CD4-positive, CD25-positive, alpha-beta regulatory T cell (primary cell): ENCODE results near the gene HLA-G. TPM values are rescaled to one million over a fixed set of nuclear protein-coding genes. Genes with fewer than 3 reads are reported as not detected.
A peak's percentile ranks its signal among the peaks of the same experiment; 100 is the strongest.

Experiments used
- ATAC-seq, 2 donors: fragments of 150-1000 bp; cut with Tn5 transposase; one replicate each; pipeline ENCODE4 v1.10.0; 2021; ENCODE audit warnings: low read depth in 2 of 2, moderate number of reproducible peaks in 2 of 2, moderate library complexity in 1 of 2
- DNase-seq, 3 donors: peaks; one replicate each; pipeline versions ENCODE4 v3.0.0 to v3.0.0-alpha.2; 2012 to 2022; ENCODE audit warnings: mixed read lengths in 1 of 3
- H3K27ac ChIP-seq: one replicate; pipeline ENCODE4 v1.7.0; 2013; ENCODE audit warnings: mild to moderate bottlenecking, low read length; ENCODE audit not compliant: insufficient read depth, poor library complexity, severe bottlenecking
- H3K27me3 ChIP-seq: one replicate; pipeline ENCODE4 v1.7.0; 2013; ENCODE audit warnings: low read length; ENCODE audit not compliant: control insufficient read depth, insufficient read depth
- H3K36me3 ChIP-seq: one replicate; pipeline ENCODE4 v1.7.0; 2013; ENCODE audit warnings: mild to moderate bottlenecking, low read length, moderate library complexity; ENCODE audit not compliant: control insufficient read depth, insufficient read depth
- H3K4me1 ChIP-seq: 2 replicates; pipeline ENCODE4 v1.7.0; 2013; ENCODE audit warnings: mild to moderate bottlenecking, low read length; ENCODE audit not compliant: insufficient read depth, control insufficient read depth, poor library complexity, severe bottlenecking
- H3K4me3 ChIP-seq: one replicate; pipeline ENCODE4 v1.7.0; 2013; ENCODE audit warnings: low read depth, mild to moderate bottlenecking, low read length, moderate library complexity
- H3K9me3 ChIP-seq, 2 experiments: 1 replicate in 1 of 2; 2 replicates in 1 of 2; pipeline ENCODE4 v1.7.0; 2013; ENCODE audit warnings: low read length in 2 of 2, mild to moderate bottlenecking in 1 of 2, moderate library complexity in 1 of 2; ENCODE audit not compliant: control insufficient read depth in 2 of 2
- H3K27ac Mint-ChIP-seq, 3 donors: one replicate each; pipeline ENCODE4 v1.8.0; 2020 to 2022; ENCODE audit warnings: mild to moderate bottlenecking in 3 of 3, mixed read lengths in 3 of 3, moderate library complexity in 2 of 3
- H3K27me3 Mint-ChIP-seq: one replicate; pipeline ENCODE4 v1.8.0; 2022; ENCODE audit warnings: mild to moderate bottlenecking, mixed read lengths
- H3K36me3 Mint-ChIP-seq: one replicate; pipeline ENCODE4 v1.8.0; 2020; ENCODE audit warnings: mixed read lengths
- H3K4me1 Mint-ChIP-seq, 4 donors: one replicate each; pipeline ENCODE4 v1.8.0; 2020 to 2022; ENCODE audit warnings: mixed read lengths in 4 of 4, mild to moderate bottlenecking in 1 of 4
- H3K4me3 Mint-ChIP-seq, 4 donors: one replicate each; pipeline ENCODE4 v1.8.0; 2020 to 2022; ENCODE audit warnings: mild to moderate bottlenecking in 4 of 4, mixed read lengths in 4 of 4, moderate library complexity in 3 of 4
- H3K9me3 Mint-ChIP-seq, 7 donors: one replicate each; pipeline ENCODE4 v1.8.0; 2020 to 2022; ENCODE audit warnings: mixed read lengths in 7 of 7, mild to moderate bottlenecking in 3 of 7, moderate library complexity in 2 of 7
- polyA plus RNA-seq, 4 donors: library from polyadenylated mRNA; unstranded; fragments of 300-500 nt; fragmentation: Illumina TruSeq; gene quantifications; one replicate each; pipeline ENCODE4 v1.2.3, GENCODE V29; 2021
- total RNA-seq: library from RNA; stranded (reverse); gene quantifications from one replicate; pipeline ENCODE4 v1.2.3, GENCODE V29; 2022

Gene HLA-G
- total and polyA plus RNA-seq, 5 donors from 2014 or later = 0.39 to 3.2 (median 1.0) TPM

- no peak overlapping the region for H3K4me3 Mint-ChIP-seq
- peaks cover 0 to 5% (median 1%) of the 10 kb centered on the region in 4 donors for H3K4me1 Mint-ChIP-seq
- no peaks in the 10 kb centered on the region for H3K36me3 Mint-ChIP-seq
- no peaks in the 10 kb centered on the region for H3K9me3 Mint-ChIP-seq
- H3K27ac Mint-ChIP-seq = no peak overlapping the region
- Histone ChIP-seq H3K27ac (no peak overlapping the region), H3K27me3 (peaks cover 31% of the 10 kb centered on the region), H3K9me3 (no peaks in the 10 kb centered on the region), H3K4me3 (no peak overlapping the region), H3K36me3 (no peaks in the 10 kb centered on the region), H3K4me1 (no peaks in the 10 kb centered on the region)
- H3K27me3 Mint-ChIP-seq = peaks cover 74% of the 10 kb centered on the region
- DNase-seq (peak; percentile 38 to 49 (median 42)), ATAC-seq (peak in 1 of 2 donors; percentile 48)
Observed at GRCh38 chr6:29834564-29835436, 7.2 kb downstream of the HLA-G start.

- Mint-ChIP-seq H3K4me1 (peaks cover 0 to 5% (median under 1%) of the 10 kb centered on the region in 4 donors), H3K4me3 (no peak overlapping the region), H3K27ac (no peak overlapping the region), H3K9me3 (peaks cover 0 to 17% (median 2%) of the 10 kb centered on the region in 7 donors), H3K27me3 (peaks cover 63% of the 10 kb centered on the region), H3K36me3 (no peaks in the 10 kb centered on the region)
- H3K27me3 ChIP-seq = peaks cover 40% of the 10 kb centered on the region
- no peak overlapping the region for H3K4me3 ChIP-seq
- no peak overlapping the region for H3K27ac ChIP-seq
- H3K36me3 ChIP-seq = peaks cover 1% of the 10 kb centered on the region
- H3K9me3 ChIP-seq = peaks cover 4 to 9% of the 10 kb centered on the region in 2 experiments
- no peak for ATAC-seq
- no peaks in the 10 kb centered on the region for H3K4me1 ChIP-seq
- DNase-seq = no peak
Observed at GRCh38 chr6:29839917-29840316, 12.3 kb downstream of the HLA-G start.

- Histone ChIP-seq H3K27ac (no peak overlapping the region), H3K4me1 (no peaks in the 10 kb centered on the region), H3K36me3 (peaks cover 1% of the 10 kb centered on the region), H3K27me3 (peaks cover 36% of the 10 kb centered on the region), H3K9me3 (peaks cover 4 to 9% of the 10 kb centered on the region in 2 experiments), H3K4me3 (no peak overlapping the region)
- peaks cover 56% of the 10 kb centered on the region for H3K27me3 Mint-ChIP-seq
- peaks cover 0 to 17% (median 2%) of the 10 kb centered on the region in 7 donors for H3K9me3 Mint-ChIP-seq
- DNase-seq (no peak), ATAC-seq (no peak)
- no peaks in the 10 kb centered on the region for H3K36me3 Mint-ChIP-seq
- H3K4me3 Mint-ChIP-seq = no peak overlapping the region
- no peak overlapping the region for H3K27ac Mint-ChIP-seq
- H3K4me1 Mint-ChIP-seq = peaks cover 0 to 5% (median under 1%) of the 10 kb centered on the region in 4 donors
Observed at GRCh38 chr6:29841030-29841429, 13.4 kb downstream of the HLA-G start.

GRCh38 chr6:29845405-29846006 is 17.9 kb downstream of the HLA-G start:
- H3K36me3 ChIP-seq = peaks cover 1% of the 10 kb centered on the region
- H3K9me3 Mint-ChIP-seq = peaks cover 0 to 17% (median 2%) of the 10 kb centered on the region in 7 donors
- ATAC-seq = peak; percentile 69 to 71
- H3K4me1 ChIP-seq = peaks cover 6% of the 10 kb centered on the region
- no peak overlapping the region for H3K4me3 ChIP-seq
- H3K27ac Mint-ChIP-seq = no peak overlapping the region
- no peaks in the 10 kb centered on the region for H3K36me3 Mint-ChIP-seq
- peaks cover 51% of the 10 kb centered on the region for H3K27me3 ChIP-seq
- H3K27ac ChIP-seq = no peak overlapping the region
- peaks cover 4 to 9% of the 10 kb centered on the region in 2 experiments for H3K9me3 ChIP-seq
- peaks cover 55% of the 10 kb centered on the region for H3K27me3 Mint-ChIP-seq
- H3K4me1 Mint-ChIP-seq = peaks cover 4 to 21% (median 16%) of the 10 kb centered on the region in 4 donors
- H3K4me3 Mint-ChIP-seq = no peak overlapping the region
- peak in 2 of 3 donors; percentile 22 to 60 for DNase-seq

- H3K4me1 Mint-ChIP-seq = peaks cover 7 to 21% (median 16%) of the 10 kb centered on the region in 4 donors
- H3K27ac Mint-ChIP-seq = no peak overlapping the region
- DNase-seq = peak; percentile 70 to 84 (median 83)
- H3K9me3 ChIP-seq = no peaks in the 10 kb centered on the region
- peaks cover 59% of the 10 kb centered on the region for H3K27me3 Mint-ChIP-seq
- peak overlapping the region in 2 of 4 donors; percentile 23 to 45 for H3K4me3 Mint-ChIP-seq
- no peaks in the 10 kb centered on the region for H3K36me3 ChIP-seq
- peaks cover 4% of the 10 kb centered on the region for H3K36me3 Mint-ChIP-seq
- peak; percentile 75 to 82 for ATAC-seq
- H3K4me1 ChIP-seq = peaks cover 6% of the 10 kb centered on the region
- peaks cover 42% of the 10 kb centered on the region for H3K27me3 ChIP-seq
- peak overlapping the region; percentile 50 for H3K4me3 ChIP-seq
- H3K27ac ChIP-seq = no peak overlapping the region
- H3K9me3 Mint-ChIP-seq = peaks cover 0 to 9% (median 2%) of the 10 kb centered on the region in 7 donors
Observed at GRCh38 chr6:29847871-29848630, 20.4 kb downstream of the HLA-G start.

GRCh38 chr6:29850011-29850553 is 22.5 kb downstream of the HLA-G start:
- peak in 2 of 3 donors; percentile 17 to 36 for DNase-seq
- Mint-ChIP-seq H3K9me3 (peaks cover 0 to 4% (median 0%) of the 10 kb centered on the region in 7 donors), H3K36me3 (peaks cover 4% of the 10 kb centered on the region), H3K27me3 (peaks cover 54% of the 10 kb centered on the region), H3K4me1 (peaks cover 7 to 21% (median 16%) of the 10 kb centered on the region in 4 donors), H3K4me3 (peak overlapping the region in 3 of 4 donors; percentile 69 to 77 (median 72)), H3K27ac (no peak overlapping the region)
- Histone ChIP-seq H3K27ac (no peak overlapping the region), H3K4me3 (peak overlapping the region; percentile 44), H3K27me3 (peaks cover 34% of the 10 kb centered on the region), H3K36me3 (no peaks in the 10 kb centered on the region), H3K9me3 (no peaks in the 10 kb centered on the region), H3K4me1 (peaks cover 6% of the 10 kb centered on the region)
- ATAC-seq = no peak

GRCh38 chr6:29851190-29851589 is 23.6 kb downstream of the HLA-G start:
- ATAC-seq (no peak), DNase-seq (no peak)
- H3K27me3 Mint-ChIP-seq = peaks cover 53% of the 10 kb centered on the region
- peaks cover 4% of the 10 kb centered on the region for H3K36me3 Mint-ChIP-seq
- H3K27ac Mint-ChIP-seq = no peak overlapping the region
- peaks cover 0 to 4% (median 0%) of the 10 kb centered on the region in 7 donors for H3K9me3 Mint-ChIP-seq
- H3K36me3 ChIP-seq = no peaks in the 10 kb centered on the region
- H3K4me1 Mint-ChIP-seq = peaks cover 7 to 21% (median 15%) of the 10 kb centered on the region in 4 donors
- peaks cover 6% of the 10 kb centered on the region for H3K4me1 ChIP-seq
- no peak overlapping the region for H3K4me3 Mint-ChIP-seq
- peaks cover 36% of the 10 kb centered on the region for H3K27me3 ChIP-seq
- no peak overlapping the region for H3K27ac ChIP-seq
- no peaks in the 10 kb centered on the region for H3K9me3 ChIP-seq
- no peak overlapping the region for H3K4me3 ChIP-seq
